HG03064 (cell line): ENCODE measurements around the gene HEPHL1.
"Not testable (repeated sequence)": the region's sequence is repeated elsewhere in the genome, so short reads cannot be mapped to it uniquely, and the experiment has no call there.

Source experiments
- ATAC-seq: cut with Tn5 transposase; IDR thresholded peaks from one replicate; pipeline ENCODE4 v1.9.1; 2021; ENCODE audit warnings: low read depth; ENCODE audit not compliant: unreplicated experiment

Gene HEPHL1

GRCh38 chr11:94068764-94069163 is 47.6 kb downstream of the HEPHL1 start:
- no peak for ATAC-seq

GRCh38 chr11:94077552-94078293 is 56.6 kb downstream of the HEPHL1 start:
- ATAC-seq, result no peak

- no peak for ATAC-seq
Observed at GRCh38 chr11:94084164-94084563, 63.0 kb downstream of the HEPHL1 start.

- ATAC-seq, result no peak
Observed at GRCh38 chr11:94088906-94089305, 67.8 kb downstream of the HEPHL1 start.

- no peak for ATAC-seq
Observed at GRCh38 chr11:94089341-94089740, 68.2 kb downstream of the HEPHL1 start.

GRCh38 chr11:94090401-94090800 is 69.2 kb downstream of the HEPHL1 start:
- no peak for ATAC-seq

GRCh38 chr11:94091091-94091490 is 69.9 kb downstream of the HEPHL1 start:
- no peak for ATAC-seq

- ATAC-seq, result no peak
Observed at GRCh38 chr11:94100253-94100652, 79.1 kb downstream of the HEPHL1 start.

- ATAC-seq, result no peak
Observed at GRCh38 chr11:94103471-94103870, 82.3 kb downstream of the HEPHL1 start.

- ATAC-seq, result no peak
Observed at GRCh38 chr11:94104734-94105133, 83.6 kb downstream of the HEPHL1 start.

- ATAC-seq, result no peak
Observed at GRCh38 chr11:94106716-94107115, 85.6 kb downstream of the HEPHL1 start.

GRCh38 chr11:94107363-94107762 is 86.2 kb downstream of the HEPHL1 start:
- ATAC-seq, result no peak

GRCh38 chr11:94111241-94111640 is 90.1 kb downstream of the HEPHL1 start:
- no peak for ATAC-seq

GRCh38 chr11:94111660-94112059 is 90.5 kb downstream of the HEPHL1 start:
- no peak for ATAC-seq

- no peak for ATAC-seq
Observed at GRCh38 chr11:94112206-94112953, 91.2 kb downstream of the HEPHL1 start.

- ATAC-seq, result no peak
Observed at GRCh38 chr11:94117197-94117574, 96.0 kb downstream of the HEPHL1 start.

- ATAC-seq, result no peak
Observed at GRCh38 chr11:94117871-94118270, 96.7 kb downstream of the HEPHL1 start.

GRCh38 chr11:94119676-94120075 is 98.5 kb downstream of the HEPHL1 start:
- ATAC-seq, result not testable (repeated sequence)

- ATAC-seq, result not testable (repeated sequence)
Observed at GRCh38 chr11:94120516-94120915, 99.4 kb downstream of the HEPHL1 start.

- ATAC-seq, result no peak
Observed at GRCh38 chr11:94120946-94121345, 99.8 kb downstream of the HEPHL1 start.

GRCh38 chr11:94125407-94126115 is 104.4 kb downstream of the HEPHL1 start:
- ATAC-seq, result no peak
